SKM-1 (cell line): ENCODE results near the gene DNM2.
"Not testable (repeated sequence)": the region's sequence is repeated elsewhere in the genome, so short reads cannot be mapped to it uniquely, and the experiment has no call there.

Experiments used
- DNase-seq: peaks from one replicate; lab custom pipeline; 2025; ENCODE audit not compliant: unreplicated experiment; lab: John Stamatoyannopoulos, UW

Gene DNM2

DNA sequence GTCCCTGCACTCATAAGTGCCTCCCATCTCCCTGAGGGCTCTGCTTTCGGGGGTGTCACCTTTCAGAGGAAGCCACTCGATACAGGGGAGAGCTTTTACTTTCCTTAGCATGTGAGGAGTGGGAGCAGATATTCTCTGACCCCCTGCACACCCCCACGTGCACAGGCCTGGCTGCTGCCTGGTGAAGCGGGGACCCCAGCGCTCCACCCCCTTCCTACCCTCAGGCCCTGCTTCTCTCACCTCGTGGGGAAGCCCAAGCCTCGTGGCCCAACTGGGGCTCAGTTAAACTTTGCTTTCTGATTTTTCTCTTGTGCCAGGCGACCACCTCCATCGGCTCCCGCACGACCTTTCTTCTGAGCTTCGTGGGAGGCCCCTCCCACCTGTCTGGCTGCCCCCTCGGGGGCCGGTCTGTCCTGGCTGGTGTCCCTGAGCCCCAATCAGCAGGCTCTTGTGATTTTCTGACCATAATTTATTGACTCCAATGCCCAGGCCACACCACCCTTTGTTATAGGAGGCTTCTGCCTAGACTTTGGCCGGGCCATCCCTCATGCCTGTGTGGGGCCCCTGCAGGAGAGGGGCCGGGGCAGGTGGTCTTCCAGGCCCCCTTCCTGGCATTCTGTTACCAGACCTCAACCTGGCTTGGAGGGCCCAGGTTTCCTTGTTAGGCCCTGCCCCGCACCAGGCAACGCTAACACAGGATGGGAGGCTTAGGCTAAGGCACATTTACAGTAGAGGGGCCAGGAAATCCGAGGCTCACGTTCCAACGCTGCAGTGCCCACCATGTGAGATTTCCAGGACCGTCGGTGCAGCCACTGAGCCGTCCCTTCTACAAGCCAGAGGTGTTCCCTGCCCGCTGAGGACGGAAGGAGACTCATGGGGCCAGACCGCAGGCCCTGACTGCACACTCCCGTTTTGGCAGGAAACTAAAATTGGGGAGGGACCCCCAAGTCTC, 114.4 kb downstream of the DNM2 start:
- DNase-seq: no peak

DNA sequence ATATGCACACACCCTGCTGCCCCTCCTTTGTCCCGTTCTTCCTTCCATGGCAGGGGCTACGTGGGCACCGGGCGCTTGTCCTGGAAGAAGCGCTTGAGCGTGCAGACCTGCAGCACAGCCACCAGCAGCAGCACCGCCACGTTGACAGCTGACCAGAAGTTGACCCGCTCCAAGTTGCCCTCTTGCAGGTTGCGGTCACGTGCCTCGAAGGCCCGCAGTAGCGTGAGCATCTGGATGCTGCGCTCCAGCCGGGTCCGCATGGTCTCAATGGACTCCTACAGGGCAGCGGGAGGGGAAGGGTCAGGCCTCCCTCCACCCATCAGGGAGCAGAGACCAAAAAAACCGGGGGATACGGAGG, 115.0 kb downstream of the DNM2 start:
- DNase-seq: no peak

DNA sequence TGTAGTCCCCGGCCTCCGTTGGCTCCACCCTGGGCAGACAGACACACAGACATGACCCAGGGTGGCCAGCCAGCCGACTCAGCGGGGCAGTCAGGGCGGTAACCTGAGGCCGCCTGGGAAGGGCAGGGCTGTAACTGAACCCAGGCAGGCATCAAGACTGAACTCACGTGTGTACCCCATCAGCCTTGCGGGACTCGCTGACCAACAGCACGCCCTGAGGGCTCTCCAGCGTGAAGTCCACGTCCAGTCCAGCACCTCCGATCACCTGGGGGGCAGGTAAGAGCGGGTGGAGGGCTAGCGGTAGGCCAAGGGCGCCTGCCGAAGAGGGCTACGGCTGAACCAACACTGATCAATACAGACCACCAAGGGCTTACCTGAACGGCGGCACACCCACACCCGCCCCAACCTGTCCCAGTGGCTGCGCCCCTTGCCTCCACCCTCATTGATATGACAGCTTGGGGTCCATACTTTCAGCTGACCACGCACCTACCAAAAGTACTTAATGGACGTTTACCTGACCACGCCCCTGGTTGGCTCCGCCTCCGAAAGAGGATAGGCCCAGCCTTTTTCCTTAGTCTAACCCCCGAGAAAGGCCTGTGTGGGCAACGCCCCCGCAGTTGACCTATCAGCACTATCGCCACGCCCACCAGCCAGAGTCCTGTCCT, 117.3 kb downstream of the DNM2 start:
- no peak for DNase-seq

DNA sequence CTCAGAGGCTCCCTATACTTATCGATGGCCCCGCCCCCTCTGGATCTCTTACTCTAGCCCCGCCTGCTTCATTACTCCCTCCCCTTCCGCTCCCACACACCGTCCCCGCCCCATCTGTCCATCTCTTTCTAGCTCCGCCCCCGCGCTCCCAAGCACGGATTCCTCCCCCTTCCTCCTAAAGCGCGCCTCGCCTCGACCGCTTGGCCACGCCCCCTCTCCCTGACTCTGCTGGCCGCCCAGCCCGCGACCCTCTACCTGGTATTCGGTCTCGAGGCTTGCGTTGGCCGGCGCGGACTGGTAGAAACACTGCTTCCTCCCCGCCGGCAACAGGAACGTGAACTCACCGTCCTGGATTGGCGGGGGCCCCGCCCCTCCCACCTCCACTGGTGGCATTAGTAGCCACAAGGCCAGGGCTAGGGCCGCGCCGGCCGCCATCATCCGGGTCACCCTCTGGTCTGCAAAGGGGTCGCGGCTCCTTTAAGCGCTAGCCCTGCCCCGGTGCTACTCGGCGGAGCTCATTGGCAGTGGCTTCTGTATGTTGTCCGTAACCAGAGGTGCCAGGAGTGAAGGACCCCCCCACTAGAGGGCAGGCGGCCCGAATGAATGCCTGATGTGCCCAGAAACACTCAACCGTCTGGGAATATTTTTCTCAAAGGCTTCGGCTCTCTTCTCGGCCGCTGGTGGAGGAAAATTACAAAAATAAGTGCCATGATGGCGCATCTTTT, 118.0 kb downstream of the DNM2 start, which contains the start of gene TMED1:
TMED1 (minus strand) TSS at position 459 of the 725 bp plus-strand sequence; CDS start at position 438, 21 bp downstream.
- DNase-seq: peak; percentile 99

DNA sequence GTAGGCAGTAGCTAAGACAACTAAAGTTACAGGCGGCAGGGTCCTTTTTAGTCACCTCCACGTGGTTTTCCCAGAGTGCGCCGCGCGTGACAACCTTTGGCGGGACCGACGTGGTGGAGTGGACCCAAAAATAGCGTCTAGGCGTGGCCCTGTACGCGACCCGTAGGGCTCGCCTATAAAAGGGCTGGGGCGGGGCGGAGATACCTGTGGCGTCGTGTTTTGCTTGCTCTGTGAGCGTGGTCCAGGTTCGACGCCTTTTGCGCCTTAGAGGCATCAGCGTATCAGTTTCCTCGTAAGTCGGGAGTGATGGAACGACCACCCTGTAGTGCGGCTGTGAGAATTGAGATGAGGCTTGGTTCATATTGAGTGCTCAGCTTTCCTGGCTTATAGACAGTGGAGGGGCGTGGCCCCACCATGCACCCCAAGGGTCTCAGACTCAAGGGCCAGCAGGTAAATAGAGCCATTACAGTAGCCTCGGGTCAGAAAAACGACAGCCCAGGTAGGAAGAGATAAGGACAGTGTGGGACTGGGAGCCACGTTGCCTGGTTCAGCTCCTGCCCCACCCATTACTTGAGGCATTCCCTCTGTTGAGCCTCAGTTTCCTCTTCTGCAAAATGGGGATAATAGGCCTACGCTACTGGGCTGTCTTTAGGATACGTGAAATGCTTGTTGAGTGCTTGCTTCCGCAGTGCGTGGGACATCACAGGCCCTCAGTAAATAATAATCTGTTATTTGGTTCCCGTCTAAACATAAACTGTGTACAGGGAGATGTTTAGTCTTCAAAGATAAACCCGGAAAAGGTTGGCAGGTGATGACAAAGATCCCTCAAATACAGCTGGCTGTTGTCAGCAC, 118.8 kb downstream of the DNM2 start:
- DNase-seq: peak; percentile 91

DNA sequence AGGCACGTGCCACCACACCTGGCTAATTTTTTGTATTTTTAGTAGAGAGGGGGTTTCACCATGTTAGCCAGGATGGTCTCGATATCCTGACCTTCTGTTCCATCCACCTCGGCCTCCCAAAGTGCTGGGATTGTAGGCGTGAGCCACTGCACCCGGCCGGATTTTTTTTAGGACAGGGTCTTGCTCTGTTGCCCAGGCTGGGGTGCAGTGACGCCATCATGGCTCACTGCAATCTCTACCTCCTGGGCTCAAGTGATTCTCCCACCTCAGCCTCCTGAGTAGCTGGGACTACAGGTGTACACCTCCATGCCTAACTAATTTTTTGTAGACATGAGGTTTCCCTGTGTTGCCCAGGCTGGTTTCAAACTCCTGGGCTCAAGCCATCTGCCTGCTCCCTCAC, 119.8 kb downstream of the DNM2 start:
- DNase-seq: not testable (repeated sequence)

DNA sequence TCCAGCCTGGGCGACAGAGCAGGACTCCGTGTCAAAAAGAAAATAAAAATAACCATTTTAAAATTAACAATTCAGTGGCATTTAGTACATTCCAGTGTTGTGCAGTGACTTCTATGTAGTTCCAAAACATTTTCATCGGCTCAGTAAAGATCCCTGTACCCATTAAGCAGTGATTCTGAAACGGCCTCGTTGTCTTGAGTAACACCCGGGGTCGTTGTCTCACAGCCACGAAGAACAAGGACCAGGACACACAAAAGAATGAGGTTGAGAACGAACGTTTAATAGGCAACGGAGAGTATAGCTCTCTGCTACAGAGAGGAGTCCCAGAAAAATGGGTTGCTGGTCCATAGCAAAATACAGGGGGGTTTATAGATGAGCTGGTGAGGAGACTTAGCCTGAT, 120.5 kb downstream of the DNM2 start:
- no peak for DNase-seq

DNA sequence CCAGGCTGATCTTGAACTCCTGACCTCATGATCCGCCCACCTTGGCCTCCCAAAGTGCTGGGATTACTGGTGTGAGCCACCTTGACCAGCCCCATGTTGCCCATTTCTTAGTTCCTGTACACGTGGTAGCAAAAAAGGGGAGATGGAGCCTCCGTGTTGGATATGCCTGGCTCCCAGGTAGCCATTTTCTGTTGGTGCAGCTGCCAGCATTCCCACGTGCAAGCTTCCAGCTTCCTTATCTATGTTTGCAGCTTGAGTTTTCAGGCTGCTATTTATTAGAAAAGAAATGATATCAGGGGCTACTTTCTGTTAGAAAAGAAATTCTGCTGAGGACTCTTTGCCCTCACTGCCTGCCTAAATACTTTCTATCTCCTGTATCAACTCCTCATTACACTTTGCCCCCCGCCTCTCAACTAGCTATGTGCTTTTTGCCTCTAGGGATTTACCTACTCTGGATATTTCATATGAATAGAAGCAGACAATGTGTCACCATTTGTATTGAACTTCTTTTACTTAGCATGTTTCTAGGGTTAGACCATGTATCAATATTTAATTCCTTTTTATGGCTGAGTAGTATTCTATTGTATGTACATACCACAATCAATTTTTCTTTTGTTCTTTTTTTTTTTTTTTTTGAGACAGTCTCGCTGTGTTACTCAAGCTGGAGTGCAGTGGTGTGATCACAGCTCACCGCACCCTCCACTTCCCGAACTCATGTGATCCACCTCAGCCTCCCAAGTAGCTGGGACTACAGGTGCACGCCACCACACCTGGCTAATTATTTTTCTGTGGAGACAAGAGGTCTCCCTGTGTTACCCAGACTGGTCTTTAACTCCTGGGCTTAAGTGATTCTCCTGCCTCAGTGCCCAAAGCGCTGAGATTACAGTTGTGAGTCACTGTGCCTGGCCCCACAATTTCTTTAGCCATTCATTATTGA, 121.5 kb downstream of the DNM2 start:
- DNase-seq: no peak

DNA sequence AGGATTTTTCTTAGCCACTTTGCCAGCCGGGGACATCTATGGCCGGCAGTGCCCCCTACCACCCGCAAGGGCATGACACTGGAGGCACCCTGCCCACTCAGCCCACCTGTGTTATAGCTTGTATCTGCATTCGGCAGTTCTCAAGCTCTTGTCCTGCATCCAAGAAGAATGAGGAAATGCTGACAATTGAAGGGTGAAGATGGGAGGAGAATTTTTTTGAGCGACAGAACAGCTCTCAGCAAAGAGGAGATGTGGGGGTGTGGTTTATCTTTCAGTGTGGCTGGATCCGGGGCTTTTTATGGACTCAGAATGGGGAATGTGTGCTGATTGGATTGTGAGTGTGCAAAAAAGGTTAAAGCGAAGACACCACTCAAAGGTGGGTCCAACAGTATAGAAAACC, 124.9 kb downstream of the DNM2 start:
- no peak for DNase-seq

DNA sequence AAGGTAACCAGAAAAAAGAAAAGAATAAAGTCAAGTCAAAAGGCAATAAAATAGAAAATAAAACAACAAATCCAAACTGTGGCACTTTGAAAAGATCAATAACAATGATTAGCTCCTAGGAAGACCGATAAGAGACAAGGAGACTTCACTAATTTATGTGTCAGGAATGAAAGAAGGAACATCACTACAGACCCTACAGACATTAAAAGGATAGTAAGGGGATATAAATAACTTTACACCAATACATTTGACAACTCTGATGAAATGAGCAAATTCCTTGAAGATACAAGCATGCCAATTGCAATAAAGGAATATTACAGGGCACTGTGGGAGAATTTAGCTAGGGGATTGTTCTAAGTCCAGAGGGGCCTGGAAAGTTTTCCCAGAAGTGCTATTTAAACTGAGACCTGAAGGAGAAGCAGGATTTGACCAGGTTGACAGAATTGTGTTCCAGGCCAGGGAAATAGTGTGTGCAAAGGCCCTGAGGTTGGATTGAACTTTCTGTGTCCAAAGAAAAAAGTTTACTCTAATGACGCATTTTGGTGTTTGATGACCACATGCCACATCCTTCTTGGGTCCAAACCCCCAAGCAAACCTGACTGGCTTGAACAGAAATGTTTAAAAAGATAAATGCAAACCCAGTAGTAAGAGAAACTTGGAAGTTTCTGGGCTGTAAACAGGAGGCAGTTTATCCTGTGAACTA, 128.8 kb downstream of the DNM2 start:
- DNase-seq: no peak

DNA sequence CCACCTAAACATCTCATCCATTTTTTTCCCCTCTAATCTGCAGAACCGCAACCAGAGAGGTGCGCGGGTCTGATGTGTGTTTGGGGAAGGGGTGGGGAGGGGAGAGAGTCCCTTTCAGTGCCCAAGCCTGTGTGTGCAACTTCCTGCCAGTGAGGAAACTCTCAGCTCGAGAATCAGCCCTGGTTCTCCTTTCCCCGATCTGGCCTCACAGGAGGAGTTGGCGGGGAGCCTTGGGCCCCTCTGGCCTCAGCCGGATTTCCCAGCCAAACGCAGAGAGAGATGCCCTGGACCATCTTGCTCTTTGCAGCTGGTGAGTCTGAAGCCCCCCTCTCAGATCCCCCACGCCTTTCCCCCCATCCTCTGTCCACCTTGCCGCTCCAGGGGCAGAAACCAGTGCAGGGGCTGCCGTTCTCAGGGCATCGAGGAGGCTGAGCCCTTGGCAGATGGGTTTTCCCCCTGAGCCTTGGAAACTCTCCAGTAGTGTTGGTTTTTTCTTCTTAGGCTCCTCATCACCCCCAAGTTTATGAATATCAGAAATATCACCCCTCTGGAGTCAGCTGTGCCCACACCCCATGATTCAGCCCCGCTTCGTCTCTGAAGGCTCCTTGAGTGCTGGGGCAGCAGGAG, 130.5 kb downstream of the DNM2 start, which contains the start of gene C19orf38:
C19orf38 (plus strand) TSS at position 186 of the 627 bp plus-strand sequence; CDS start at position 280, 94 bp downstream.
- peak; percentile 76 for DNase-seq

DNA sequence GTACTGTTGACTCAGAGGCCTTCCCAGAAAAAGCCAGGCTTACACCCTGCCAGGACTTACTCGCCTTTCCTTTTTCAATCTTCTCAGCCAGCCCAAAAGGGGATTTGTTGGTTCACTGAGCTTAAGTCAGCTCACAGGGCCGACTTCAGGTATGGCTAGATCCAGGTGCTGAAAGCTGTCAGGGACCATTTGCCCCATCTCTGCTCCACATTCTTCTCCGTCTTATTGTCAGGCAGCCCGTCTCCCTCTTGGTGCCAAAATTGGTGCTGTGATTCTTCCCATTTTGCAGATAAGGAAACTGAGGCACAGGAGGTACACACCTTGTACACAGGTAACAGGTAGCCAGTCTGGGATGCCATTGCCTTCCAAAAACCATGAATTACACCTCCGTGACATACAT, 132.8 kb downstream of the DNM2 start:
- DNase-seq: no peak

DNA sequence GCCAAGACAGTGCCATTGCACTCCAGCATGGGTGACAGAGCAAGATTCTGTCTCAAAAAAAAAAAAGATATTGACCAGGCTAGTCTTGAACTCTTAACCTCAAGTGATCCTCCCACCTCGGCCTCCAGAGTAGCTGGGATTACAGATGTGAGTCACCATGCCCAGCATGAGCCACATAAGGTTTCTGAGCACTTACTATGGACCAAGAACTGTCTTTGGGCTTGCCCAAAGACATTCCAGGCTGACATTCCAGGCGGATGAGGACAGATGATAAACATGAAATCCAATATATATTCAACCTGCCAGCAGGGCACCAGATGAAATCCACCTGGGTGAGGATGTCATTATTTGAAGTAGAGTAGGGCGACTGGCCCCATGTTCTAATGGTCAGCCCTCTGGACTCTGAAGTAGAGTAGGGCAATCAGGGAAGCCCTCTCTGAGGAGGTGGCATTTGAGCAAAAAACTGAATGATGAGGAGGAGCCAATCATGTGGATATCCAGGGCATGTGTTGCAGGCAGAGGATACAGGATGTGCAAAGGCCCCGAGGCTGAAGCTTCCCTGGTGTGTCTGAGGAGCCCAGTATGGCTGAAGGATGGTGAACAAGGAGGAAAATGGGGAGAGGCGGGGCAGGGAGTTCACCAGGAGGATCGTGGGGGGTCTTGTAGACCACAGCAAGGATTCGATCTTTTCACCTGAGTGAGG, 134.4 kb downstream of the DNM2 start:
- DNase-seq: no peak

DNA sequence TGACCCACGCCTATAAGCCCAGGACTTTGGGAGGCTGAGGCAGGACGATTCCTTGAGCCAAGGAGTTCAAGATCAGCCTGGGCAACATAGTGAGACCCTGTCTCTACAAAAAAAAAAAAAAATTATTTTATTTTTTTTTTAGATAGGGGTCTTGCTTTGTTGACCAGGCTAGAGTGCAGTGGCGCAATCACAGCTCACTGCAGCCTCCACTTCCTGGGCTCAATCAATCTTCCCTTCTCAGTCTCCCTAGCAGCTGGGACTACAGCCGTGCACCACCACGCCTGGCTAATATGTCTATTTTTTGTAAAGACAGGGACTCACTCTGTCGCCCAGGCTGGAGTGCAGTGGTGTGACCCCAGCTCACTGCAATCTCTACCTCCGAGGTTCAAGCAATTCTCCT, 135.1 kb downstream of the DNM2 start:
- DNase-seq: no peak

DNA sequence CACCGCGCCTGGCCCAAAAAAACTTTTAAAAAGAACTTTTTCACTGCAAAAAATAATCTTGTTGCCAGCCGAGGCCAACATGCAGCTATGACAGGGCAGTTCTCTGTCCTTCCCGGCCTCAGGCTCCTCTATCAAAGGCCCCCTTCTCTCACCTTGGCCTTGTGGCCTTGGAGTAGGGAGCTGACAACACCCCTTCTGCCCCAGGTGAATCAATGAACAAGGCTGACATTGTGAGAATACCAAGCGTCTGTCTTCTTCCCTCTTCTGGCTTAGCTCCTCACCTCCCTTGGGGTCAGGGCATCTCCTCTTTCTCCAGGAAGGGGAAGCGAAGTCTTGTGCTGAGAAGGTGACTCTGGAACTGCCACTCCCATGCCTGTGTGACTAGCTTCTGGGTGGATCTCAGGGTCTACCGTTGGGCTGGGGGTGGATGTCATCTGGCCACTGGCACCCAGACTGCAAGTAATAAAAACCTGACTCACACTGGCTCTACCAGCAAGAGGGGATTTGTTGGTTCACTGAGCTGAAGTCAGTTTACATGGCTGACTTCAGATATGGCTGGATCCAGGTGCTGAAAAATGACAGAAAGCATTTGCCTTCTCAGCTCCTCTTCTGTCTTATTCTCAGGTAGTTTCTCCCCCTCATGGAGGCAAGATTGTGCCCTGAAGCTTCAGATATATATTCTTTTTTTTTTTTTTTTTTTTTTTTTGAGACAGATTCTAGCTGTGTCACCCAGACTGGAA, 136.6 kb downstream of the DNM2 start:
- no peak for DNase-seq

DNA sequence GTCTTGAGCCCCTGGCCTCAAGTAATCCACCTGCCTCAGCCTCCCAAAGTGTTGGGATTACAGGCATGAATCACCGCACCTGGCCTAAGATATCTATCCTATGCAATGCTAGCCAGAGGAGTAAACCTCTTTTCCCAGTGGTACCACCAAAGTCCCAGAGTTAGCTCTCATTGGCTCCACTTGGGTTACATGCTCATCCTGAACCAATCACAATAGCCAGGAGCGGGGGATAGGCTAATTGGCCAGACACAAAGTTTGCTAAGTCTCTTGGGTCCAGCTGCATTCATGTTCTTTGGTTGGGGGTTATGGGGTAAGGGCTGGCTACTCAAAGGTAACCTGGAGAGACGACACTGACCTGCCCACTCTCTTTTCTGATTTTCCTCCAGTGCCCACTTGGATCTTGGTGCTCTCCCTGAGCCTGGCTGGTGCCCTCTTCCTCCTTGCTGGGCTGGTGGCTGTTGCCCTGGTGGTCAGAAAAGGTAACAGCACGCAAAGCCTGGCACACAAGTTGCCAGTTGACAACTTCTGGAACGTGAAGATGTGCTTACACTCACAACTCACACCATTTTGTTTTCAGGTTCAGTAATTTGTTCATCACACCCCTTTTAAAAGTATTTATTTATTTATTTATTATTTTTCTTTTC, 138.1 kb downstream of the DNM2 start:
- DNase-seq: no peak

DNA sequence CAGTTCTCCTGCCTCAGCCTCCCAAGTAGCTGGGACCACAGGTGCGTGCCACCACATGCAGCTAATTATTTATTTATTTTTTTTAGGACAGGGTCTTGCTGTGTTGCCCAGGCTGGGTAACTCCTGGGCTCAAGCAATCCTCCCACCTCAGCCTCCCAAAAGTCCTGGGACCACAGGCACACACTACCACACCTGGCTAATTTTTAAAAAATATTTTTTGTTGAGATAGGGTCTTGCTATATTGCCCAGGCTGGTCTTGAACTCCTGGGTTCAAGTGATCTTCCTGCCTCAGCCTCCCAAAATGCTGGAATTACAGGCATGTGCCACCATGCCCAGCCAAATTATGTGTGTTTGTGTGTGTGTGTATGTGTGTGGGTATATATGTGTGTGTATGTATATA, 139.0 kb downstream of the DNM2 start:
- DNase-seq: not testable (repeated sequence)
